Esophagus squamous epithelium (tissue), 5 donors: Measurements from ENCODE around the gene RNU4-1. TPM values are rescaled to one million over a fixed set of nuclear protein-coding genes. Genes with fewer than 3 reads are reported as not detected.
A peak's percentile ranks its signal among the peaks of the same experiment; 100 is the strongest.
"Not testable (repeated sequence)": the region's sequence is repeated elsewhere in the genome, so short reads cannot be mapped to it uniquely, and the experiment has no call there.

ENCODE experiments used
- DNase-seq: peaks from one replicate; lab custom pipeline; 2025; lab: John Stamatoyannopoulos, UW
- H3K27ac ChIP-seq, 4 donors: fragments of 200-600 bp; sonication (generic); one replicate each; pipeline ENCODE4 v1.5.1; 2016 to 2019; ENCODE audit warnings: mild to moderate bottlenecking in 1 of 4
- H3K27me3 ChIP-seq, 4 donors: fragments of 200-600 bp; sonication (generic); 1 replicate in 3 of 4; 2 replicates in 1 of 4; pipeline versions ENCODE4 v1.5.1 to v1.6.0; 2017 to 2021; ENCODE audit warnings: antibody characterized with exemption in 1 of 4
- H3K36me3 ChIP-seq, 3 donors: fragments of 200-600 bp; sonication (generic); one replicate each; pipeline ENCODE4 v1.5.1; 2016 to 2019
- H3K4me1 ChIP-seq, 3 donors: fragments of 200-600 bp; sonication (generic); one replicate each; pipeline ENCODE4 v1.5.1; 2017 to 2019
- H3K4me3 ChIP-seq, 4 donors: fragments of 200-600 bp; sonication (generic); 1 replicate in 3 of 4; 2 replicates in 1 of 4; pipeline ENCODE4 v1.5.1; 2016 to 2019; ENCODE audit warnings: mild to moderate bottlenecking in 2 of 4, moderate library complexity in 1 of 4
- H3K9me3 ChIP-seq, 3 donors: fragments of 200-600 bp; sonication (generic); one replicate each; pipeline ENCODE4 v1.5.1; 2016 to 2019
- CTCF ChIP-seq, 6 experiments: fragments of 450-650 bp in 4 of 6; fragments of 200-600 bp in 2 of 6; sonication (generic) in 2 of 6; IDR thresholded peaks; one replicate each; pipeline ENCODE4 v1.5.1; 2016 to 2019; ENCODE audit warnings: antibody characterized with exemption in 6 of 6, mild to moderate bottlenecking in 4 of 6, moderate library complexity in 4 of 6
- POLR2A ChIP-seq, 4 donors: fragments of 450-650 bp; IDR thresholded peaks; one replicate each; pipeline ENCODE4 v1.6.1; 2017; ENCODE audit warnings: antibody characterized with exemption in 4 of 4, mild to moderate bottlenecking in 4 of 4, moderate library complexity in 3 of 4
- WGBS, 2 donors: methylation state at CpG; one replicate each; pipeline ENCODE4 v1.1.5; 2018; 5-methylcytosine and 5-hydroxymethylcytosine counted together
- intact Hi-C: fragments of 100-400 bp; cut with DNase I; formaldehyde crosslinking; loops from one replicate; pipeline ENCODE4 v1.15.0; 2022
- total RNA-seq, 4 donors: library from RNA; depleted of rRNA; stranded (reverse); fragments of >200 nt; gene quantifications; one replicate each; pipeline ENCODE4 v1.1.0, GENCODE V29; 2016
- donor health status: DM: yes; HTN: yes; CAD: no.

RNU4-1 gene
- total RNA-seq, 4 donors from 2014 or later: under 0.01 TPM; not detected in 1

- Histone ChIP-seq H3K27me3 (no peaks in the 10 kb centered on the region), H3K9me3 (no peaks in the 10 kb centered on the region), H3K4me3 (no peak overlapping the region), H3K4me1 (peaks cover 18 to 98% (median 70%) of the 10 kb centered on the region in 3 donors), H3K36me3 (no peaks in the 10 kb centered on the region), H3K27ac (peak overlapping the region in 3 of 4 donors; percentile 57 to 76 (median 74))
- 73 to 84% methylated on average over 11 to 12 of the region's 12 CpGs for WGBS, 2 donors
- DNase-seq: no peak
- TF ChIP-seq POLR2A (IDR thresholded peaks at IDR 0.05): no peak
- TF ChIP-seq CTCF (IDR thresholded peaks at IDR 0.05): no peak
- intact Hi-C loops: no loop called here
Observed at GRCh38 chr12:120252071-120252906, 40.7 kb downstream of the RNU4-1 start.

- H3K36me3 ChIP-seq, H3K27me3 ChIP-seq, H3K4me3 ChIP-seq, DNase-seq, H3K9me3 ChIP-seq, intact Hi-C loops: not testable (repeated sequence)
- peak overlapping the region; percentile 15 to 76 (median 66) for H3K27ac ChIP-seq
- 79 to 90% methylated on average over 8 to 12 of the region's 12 CpGs for WGBS, 2 donors
- peaks cover 11 to 98% (median 69%) of the 10 kb centered on the region in 3 donors for H3K4me1 ChIP-seq
Observed at GRCh38 chr12:120251364-120252070, 41.5 kb downstream of the RNU4-1 start.

- peak overlapping the region in 1 of 4 donors; percentile 41 for H3K4me3 ChIP-seq
- no peaks in the 10 kb centered on the region for H3K36me3 ChIP-seq
Observed at GRCh38 chr12:120249875-120250795, 42.9 kb downstream of the RNU4-1 start.

GRCh38 chr12:120249266-120249874, 43.7 kb downstream of the RNU4-1 start:
- TF ChIP-seq POLR2A (IDR thresholded peaks at IDR 0.05) (no peak), CTCF (IDR thresholded peaks at IDR 0.05) (no peak)
- Histone ChIP-seq H3K27me3 (no peaks in the 10 kb centered on the region), H3K9me3 (no peaks in the 10 kb centered on the region), H3K4me1 (peaks cover 6 to 98% (median 62%) of the 10 kb centered on the region in 3 donors), H3K36me3 (no peaks in the 10 kb centered on the region), H3K27ac (peak overlapping the region; percentile 15 to 87 (median 66)), H3K4me3 (peak overlapping the region in 1 of 4 donors; percentile 41)
- DNase-seq: no peak
- intact Hi-C loops: no loop called here
- WGBS, 2 donors: 67 to 69% methylated on average over 4 of the region's 4 CpGs

More at GRCh38 chr12:120249875-120250795, 42.9 kb downstream of the RNU4-1 start:
- intact Hi-C loops: no loop called here
- Histone ChIP-seq H3K27ac (peak overlapping the region; percentile 15 to 87 (median 66)), H3K9me3 (no peaks in the 10 kb centered on the region), H3K4me1 (peaks cover 6 to 98% (median 65%) of the 10 kb centered on the region in 3 donors), H3K27me3 (no peaks in the 10 kb centered on the region)
- 55 to 68% methylated on average over 4 to 7 of the region's 8 CpGs for WGBS, 2 donors
- DNase-seq: no peak
- no peak for TF ChIP-seq CTCF (IDR thresholded peaks at IDR 0.05)
- TF ChIP-seq POLR2A (IDR thresholded peaks at IDR 0.05): no peak

- no peaks in the 10 kb centered on the region for H3K9me3 ChIP-seq
- H3K27me3 ChIP-seq: no peaks in the 10 kb centered on the region
- H3K27ac ChIP-seq: peak overlapping the region in 3 of 4 donors; percentile 41 to 76 (median 57)
- no peak for DNase-seq
- intact Hi-C loops: no loop called here
- H3K4me3 ChIP-seq: peak overlapping the region in 1 of 4 donors; percentile 38
- H3K36me3 ChIP-seq: no peaks in the 10 kb centered on the region
- H3K4me1 ChIP-seq: peaks cover 6 to 97% (median 61%) of the 10 kb centered on the region in 3 donors
- WGBS, 2 donors: 50 to 59% methylated on average over 6 of the region's 6 CpGs
- TF ChIP-seq POLR2A (IDR thresholded peaks at IDR 0.05) (no peak), CTCF (IDR thresholded peaks at IDR 0.05) (no peak)
Observed at GRCh38 chr12:120247621-120248030, 45.4 kb downstream of the RNU4-1 start.
